GM12874 (cell line): ENCODE data around the gene CORT.
A peak's percentile ranks its signal among the peaks of the same experiment; 100 is the strongest.

Experiments
- TF ChIP-seq, protein P1 (sequence below): IDR thresholded peaks from 2 replicates; pipeline ENCODE4 v1.5.1; 2011; ENCODE audit warnings: low read depth, mild to moderate bottlenecking, control low read depth, low read length, moderate library complexity; ENCODE audit not compliant: insufficient read depth

CORT gene

DNA sequence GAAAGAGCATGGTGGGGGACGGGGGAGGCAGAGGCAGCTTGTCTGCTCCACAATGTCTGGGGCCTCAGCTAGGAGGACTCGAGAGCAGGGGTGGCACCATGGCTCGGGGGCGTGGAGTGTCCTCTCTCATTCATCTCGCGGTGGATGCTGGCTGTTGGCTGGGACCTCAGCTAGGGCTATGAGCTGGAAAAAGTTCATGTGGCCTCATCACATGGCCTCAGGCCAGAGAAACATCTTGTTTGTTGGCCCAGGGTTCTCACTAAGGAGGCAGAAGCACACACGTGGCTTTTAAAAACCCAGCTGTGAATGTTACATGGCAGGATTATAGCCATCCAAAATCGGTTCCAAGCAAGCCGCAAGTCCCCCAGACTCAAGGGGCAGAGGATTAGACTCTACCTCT lies 25.8 kb upstream of the CORT start:
- TF ChIP-seq, protein P1, sequence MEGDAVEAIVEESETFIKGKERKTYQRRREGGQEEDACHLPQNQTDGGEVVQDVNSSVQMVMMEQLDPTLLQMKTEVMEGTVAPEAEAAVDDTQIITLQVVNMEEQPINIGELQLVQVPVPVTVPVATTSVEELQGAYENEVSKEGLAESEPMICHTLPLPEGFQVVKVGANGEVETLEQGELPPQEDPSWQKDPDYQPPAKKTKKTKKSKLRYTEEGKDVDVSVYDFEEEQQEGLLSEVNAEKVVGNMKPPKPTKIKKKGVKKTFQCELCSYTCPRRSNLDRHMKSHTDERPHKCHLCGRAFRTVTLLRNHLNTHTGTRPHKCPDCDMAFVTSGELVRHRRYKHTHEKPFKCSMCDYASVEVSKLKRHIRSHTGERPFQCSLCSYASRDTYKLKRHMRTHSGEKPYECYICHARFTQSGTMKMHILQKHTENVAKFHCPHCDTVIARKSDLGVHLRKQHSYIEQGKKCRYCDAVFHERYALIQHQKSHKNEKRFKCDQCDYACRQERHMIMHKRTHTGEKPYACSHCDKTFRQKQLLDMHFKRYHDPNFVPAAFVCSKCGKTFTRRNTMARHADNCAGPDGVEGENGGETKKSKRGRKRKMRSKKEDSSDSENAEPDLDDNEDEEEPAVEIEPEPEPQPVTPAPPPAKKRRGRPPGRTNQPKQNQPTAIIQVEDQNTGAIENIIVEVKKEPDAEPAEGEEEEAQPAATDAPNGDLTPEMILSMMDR, result no peak

DNA sequence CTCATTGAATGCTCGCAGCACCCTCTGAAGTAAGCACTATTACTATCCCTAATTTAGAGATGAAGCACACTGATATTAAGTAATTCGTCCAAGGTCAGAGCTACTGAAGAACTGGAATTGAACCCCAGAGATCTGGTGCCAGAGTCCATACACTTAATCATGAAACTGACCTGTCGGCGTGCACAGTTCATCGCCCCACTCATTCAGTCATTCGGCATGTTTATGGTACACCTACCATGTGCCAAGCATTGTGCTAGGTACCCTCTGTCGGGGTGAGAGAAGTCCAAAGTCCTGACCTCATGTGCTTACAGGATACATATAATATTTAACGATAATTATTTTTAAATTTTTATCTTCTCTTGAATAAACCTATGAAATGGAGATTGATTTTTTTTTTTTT lies 25.2 kb upstream of the CORT start:
- TF ChIP-seq, protein P1, result no peak

DNA sequence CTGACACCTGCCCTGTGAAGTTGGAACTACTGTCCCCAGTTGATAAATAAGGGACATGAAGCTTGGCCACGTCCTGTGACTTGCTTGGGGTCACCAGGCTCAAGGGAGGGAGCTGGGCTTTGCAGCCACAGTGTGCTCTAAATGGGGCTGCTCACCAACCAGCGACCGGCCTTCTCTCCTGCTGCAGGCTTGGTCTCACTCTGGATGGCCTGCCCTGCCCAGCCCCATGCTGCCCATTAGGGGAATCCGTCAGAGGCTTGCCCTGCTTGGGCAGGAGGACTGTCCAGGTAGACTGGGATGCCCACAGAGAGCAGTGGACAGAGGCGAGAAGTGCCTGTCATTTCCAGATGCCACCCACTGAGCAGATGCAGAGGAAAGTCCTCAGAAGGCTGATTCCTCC lies 20.8 kb upstream of the CORT start:
- TF ChIP-seq, protein P1, result no peak

DNA sequence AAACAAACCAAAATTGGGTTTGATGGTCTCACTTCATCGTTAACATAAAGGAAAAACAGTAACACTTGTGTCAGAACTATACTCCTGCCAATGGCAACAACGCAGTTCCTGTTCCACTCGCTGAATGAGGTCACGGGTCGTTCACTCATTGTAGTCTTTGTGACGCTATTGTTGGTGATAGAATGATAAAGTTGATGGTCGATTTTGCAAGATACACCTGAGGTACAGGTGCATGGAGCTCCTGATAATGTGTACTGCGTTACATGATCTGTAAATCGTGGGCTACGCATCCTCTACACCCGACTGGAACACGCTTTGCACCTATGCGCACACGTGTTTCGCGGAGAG lies 20.0 kb upstream of the CORT start:
- TF ChIP-seq, protein P1, result no peak

DNA sequence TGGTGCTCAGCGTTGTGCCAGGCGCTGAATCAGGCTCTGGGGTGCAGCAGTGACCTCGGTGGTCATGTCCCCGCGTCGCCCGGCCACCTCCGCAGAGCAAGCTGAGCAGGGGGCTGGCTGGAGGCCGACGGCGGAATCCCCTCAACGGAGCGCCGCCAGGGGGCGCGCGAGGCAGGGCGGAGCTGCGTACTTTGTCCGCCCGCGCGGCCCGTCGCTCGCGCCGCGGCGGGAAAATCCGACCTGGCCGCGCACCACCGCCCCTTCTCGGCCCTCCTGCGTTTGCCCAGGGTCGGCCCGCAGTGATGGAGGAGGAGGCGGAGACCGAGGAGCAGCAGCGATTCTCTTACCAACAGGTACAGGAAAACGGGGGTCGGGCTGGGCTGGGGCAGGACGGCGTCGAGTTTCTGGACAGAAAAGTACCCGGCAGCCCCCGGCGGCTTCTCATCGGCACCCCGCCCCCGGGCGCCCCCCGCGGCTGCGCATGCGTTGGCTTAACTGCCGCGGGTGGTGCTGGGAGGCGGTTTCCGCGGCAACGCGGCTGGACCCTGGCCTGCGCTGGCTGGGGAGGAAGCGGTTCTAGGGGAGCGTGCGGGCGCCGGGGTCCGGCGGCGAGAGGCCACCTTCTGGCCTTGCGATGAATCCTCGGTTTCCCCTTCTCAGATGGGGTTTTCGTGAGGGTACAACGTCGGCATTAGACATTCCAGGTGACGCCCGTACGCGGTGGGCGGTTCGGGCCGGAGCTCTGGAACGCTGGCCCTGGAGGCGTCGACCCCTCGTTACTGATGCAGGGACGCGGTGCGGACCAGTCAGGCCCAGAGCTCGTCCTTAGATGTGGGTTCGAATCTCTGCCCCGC lies 19.4 kb upstream of the CORT start, which contains the start of gene CENPS:
TSS of gene CENPS (plus strand) at position 218 of the 854 bp plus-strand sequence. CDS start at position 303, 85 bp downstream.
- TF ChIP-seq, protein P1, result peak; percentile 98

DNA sequence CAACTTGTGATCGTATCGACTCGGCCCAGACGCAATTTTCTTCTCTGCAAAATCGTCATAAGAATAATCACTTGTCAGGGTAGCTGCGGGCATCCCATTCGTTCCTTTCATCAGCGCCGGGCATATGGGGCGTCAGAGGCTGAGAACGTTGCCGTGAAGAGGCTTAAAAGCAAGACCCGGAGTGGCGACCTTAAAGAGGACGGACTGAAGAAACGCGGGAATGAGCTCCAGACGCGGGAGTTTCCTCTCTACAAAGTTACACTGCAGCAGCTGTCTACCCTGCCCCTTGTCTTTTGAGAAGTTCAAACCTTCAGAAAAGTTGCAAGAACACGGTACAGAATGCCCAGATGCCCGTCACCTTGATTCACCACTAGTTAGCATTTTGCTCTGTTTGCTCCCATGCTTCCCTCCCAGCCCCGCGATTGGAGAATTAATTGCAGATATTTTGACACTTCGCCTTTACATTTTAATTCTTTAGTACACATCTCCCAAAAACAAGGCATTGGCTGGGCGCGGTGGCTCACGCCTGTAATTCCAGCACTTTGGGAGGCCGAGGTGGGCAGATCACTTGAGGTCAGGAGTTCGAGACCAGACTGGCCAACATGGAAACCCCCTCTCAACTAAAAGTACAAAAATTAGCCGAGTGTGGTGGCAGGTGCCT lies 18.6 kb upstream of the CORT start:
- TF ChIP-seq, protein P1, result no peak

DNA sequence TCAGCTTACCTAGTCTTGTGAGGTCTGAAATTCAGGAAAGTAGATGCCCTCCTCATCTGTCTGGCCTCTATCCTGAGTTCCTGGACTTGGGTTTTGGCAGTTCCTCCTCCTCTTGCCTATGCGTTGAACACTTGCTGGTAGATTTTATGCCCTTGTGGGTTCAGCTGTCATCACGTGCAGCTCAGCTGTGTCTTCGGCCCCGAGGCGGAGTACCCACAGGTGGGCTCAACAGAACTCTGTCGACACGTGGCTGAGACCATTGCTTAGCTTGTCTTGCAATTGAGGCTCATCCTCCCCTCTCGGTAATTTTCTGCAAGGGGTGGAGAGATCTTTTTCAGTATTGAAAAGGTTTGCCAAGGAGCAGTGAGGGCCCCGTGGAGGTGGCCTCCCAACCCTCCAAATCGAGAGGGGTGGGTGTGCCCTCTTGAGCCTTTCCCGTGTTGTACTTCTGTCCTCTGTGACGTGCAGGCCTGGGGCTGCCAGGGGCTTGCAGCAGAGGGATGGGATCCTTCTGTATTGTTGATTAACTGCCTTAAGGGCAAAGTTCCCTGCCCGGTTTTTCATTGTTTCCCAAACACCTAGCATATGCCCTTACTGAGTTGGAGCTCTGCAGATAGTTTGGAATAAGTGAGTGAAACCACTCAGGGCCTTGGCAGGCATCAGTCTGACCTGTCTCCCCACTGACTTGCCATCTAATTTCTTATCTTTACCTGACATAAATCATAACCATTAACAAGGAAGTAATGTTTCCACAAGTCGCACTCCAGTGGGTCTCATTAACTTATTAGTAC lies 16.7 kb upstream of the CORT start:
- TF ChIP-seq, protein P1, result no peak
